Endothelial cell of umbilical vein (primary cell): Measurements from ENCODE around the gene MLF2. TPM values are rescaled to one million over a fixed set of nuclear protein-coding genes. Genes with fewer than 3 reads are reported as not detected.

Experiments used
- BruUV-seq: library from RNA; stranded (reverse); fragments of 400-500 nt; replicated peaks from 2 replicates; lab custom pipeline; 2021; lab: Mats Ljungman, UMichigan
- CTCF ChIA-PET: fragments of 300-600, 350-600 bp; sonication (Branson Sonifier 250); formaldehyde crosslinking; loops from one replicate; lab custom pipeline; 2021; ENCODE audit warnings: antibody characterized with exemption, inconsistent platforms; lab: Charles Lee
- POLR2A ChIA-PET: fragments of 300-600, 350-600 bp; sonication (Branson Sonifier 250); formaldehyde crosslinking; loops from one replicate; lab custom pipeline; 2021; ENCODE audit warnings: antibody characterized with exemption, inconsistent platforms; lab: Charles Lee
- DNase-seq: peaks from one replicate; pipeline ENCODE4 v3.0.0-alpha.2; 2011; ENCODE audit warnings: low read depth, low spot score
- FAIRE-seq: peaks from 2 replicates; lab custom pipeline; 2011; peaks lifted over from hg19 to GRCh38; lab: Jason Lieb, UNC
- H2AFZ ChIP-seq: 2 replicates; pipeline ENCODE4 v1.6.0; 2012; ENCODE audit warnings: low read depth, low read length, control low read depth, inconsistent platforms
- H3K27ac ChIP-seq: 2 replicates; pipeline ENCODE4 v1.5.1; 2011; ENCODE audit warnings: low read depth, mild to moderate bottlenecking, control low read depth, low read length, moderate library complexity; ENCODE audit not compliant: insufficient read depth
- H3K27me3 ChIP-seq, 2 experiments: 2 replicates each; pipeline versions ENCODE4 v1.6.0 to v1.6.1; 2011; ENCODE audit warnings: low read length in 2 of 2, mixed read lengths in 1 of 2; ENCODE audit not compliant: control insufficient read depth in 2 of 2, insufficient read depth in 2 of 2
- H3K36me3 ChIP-seq, 2 experiments: 2 replicates in 1 of 2; 3 replicates in 1 of 2; pipeline ENCODE4 v1.5.1; 2011; ENCODE audit warnings: low read length in 2 of 2, mild to moderate bottlenecking in 1 of 2, moderate library complexity in 1 of 2; ENCODE audit not compliant: control insufficient read depth in 2 of 2, insufficient read depth in 2 of 2; ENCODE audit errors: extremely low read depth in 1 of 2
- H3K4me1 ChIP-seq: 3 replicates; pipeline ENCODE4 v1.5.1; 2011; ENCODE audit warnings: mild to moderate bottlenecking, low read length; ENCODE audit not compliant: control insufficient read depth, insufficient read depth; ENCODE audit errors: extremely low read depth
- H3K4me2 ChIP-seq: 2 replicates; pipeline ENCODE4 v1.6.1; 2011; ENCODE audit warnings: low read length, control low read depth, mixed read lengths; ENCODE audit not compliant: insufficient read depth
- H3K4me3 ChIP-seq, 3 experiments: fragments of 200-600 bp in 1 of 3; sonication (generic), shearing (Covaris generic) in 1 of 3; replicated peaks in 1 of 3; 2 replicates each; pipeline ENCODE4 v1.5.1; 2011 to 2016; ENCODE audit warnings: control low read depth in 3 of 3, low read length in 3 of 3, mild to moderate bottlenecking in 2 of 3, inconsistent platforms in 1 of 3, low read depth in 1 of 3, moderate library complexity in 1 of 3; ENCODE audit not compliant: insufficient read depth in 1 of 3
- H3K79me2 ChIP-seq: 2 replicates; pipeline ENCODE4 v1.6.0; 2012; ENCODE audit warnings: low read length, inconsistent platforms; ENCODE audit not compliant: control insufficient read depth, insufficient read depth
- H3K9ac ChIP-seq: replicated peaks from 2 replicates; pipeline ENCODE3; 2011; ENCODE audit warnings: low read length, control low read depth; ENCODE audit not compliant: insufficient read depth; ENCODE audit errors: extremely low read depth
- H3K9me1 ChIP-seq: replicated peaks from 3 replicates; pipeline ENCODE4 v1.6.0; 2011; ENCODE audit warnings: mild to moderate bottlenecking, low read length; ENCODE audit not compliant: control insufficient read depth, insufficient read depth; ENCODE audit errors: extremely low read depth
- H3K9me3 ChIP-seq: replicated peaks from 2 replicates; pipeline ENCODE4 v1.5.1; 2012; ENCODE audit warnings: low read length, inconsistent platforms; ENCODE audit not compliant: control insufficient read depth, insufficient read depth
- H4K20me1 ChIP-seq: replicated peaks from 2 replicates; pipeline ENCODE3; 2011; ENCODE audit warnings: mild to moderate bottlenecking, low read length; ENCODE audit not compliant: control insufficient read depth, insufficient read depth; ENCODE audit errors: extremely low read depth
- FOS ChIP-seq: IDR thresholded peaks from 2 replicates; pipeline ENCODE4 v1.6.1; 2011; ENCODE audit warnings: mild to moderate bottlenecking, low read length, moderate library complexity, borderline replicate concordance; ENCODE audit not compliant: insufficient read depth
- GATA2 ChIP-seq: IDR thresholded peaks from 2 replicates; pipeline ENCODE4 v1.7.0; 2011; ENCODE audit warnings: low read depth, mild to moderate bottlenecking, moderate library complexity, mixed read lengths, low read length; ENCODE audit not compliant: insufficient read length, insufficient read depth
- MYC ChIP-seq: IDR thresholded peaks from one replicate; pipeline ENCODE4 v1.6.1; 2011; ENCODE audit warnings: mild to moderate bottlenecking, low read depth, low read length
- POLR2A ChIP-seq: IDR thresholded peaks from 2 replicates; pipeline ENCODE4 v1.6.1; 2012; ENCODE audit warnings: low read depth, mild to moderate bottlenecking, control low read depth, low read length
- POLR2AphosphoS5 ChIP-seq: IDR thresholded peaks from 2 replicates; pipeline ENCODE4 v1.6.1; 2012; ENCODE audit warnings: low read depth, mild to moderate bottlenecking, control low read depth, low read length, moderate library complexity; ENCODE audit not compliant: insufficient read depth
- dilution Hi-C: fragments of 300-500 bp; cut with MboI; formaldehyde crosslinking; loops from one replicate; pipeline ENCODE4 v1.15.0; 2019; ENCODE audit warnings: low sequenced_read_pairs; ENCODE audit not compliant: extremely low pct_ligation_motif_present
- intact Hi-C: fragments of 100-400 bp; cut with micrococcal nuclease; formaldehyde crosslinking; loops from one replicate; pipeline ENCODE4 v1.10.0; 2022
- polyA plus RNA-seq, 4 experiments: library from polyadenylated mRNA; depleted of rRNA in 3 of 4; stranded (reverse) in 3 of 4; unstranded in 1 of 4; fragments of >200 nt; gene quantifications; 2 replicates each; pipeline versions ENCODE4 v1.2.1 to v1.2.3, GENCODE V29; 2011 to 2012; ENCODE audit warnings: missing spikeins in 1 of 4
- small RNA-seq: library from RNA; depleted of rRNA; stranded (forward); fragments of <200 nt; gene quantifications from one replicate; pipeline ENCODE3, GENCODE V24; 2012; ENCODE audit warnings: low replicate concordance, low read depth; ENCODE audit not compliant: insufficient read depth, insufficient read length
- total RNA-seq: library from RNA; stranded (reverse); gene quantifications from 2 replicates; pipeline ENCODE4 v1.2.3, GENCODE V29; 2021
- TF ChIP-seq, protein P1 (sequence below): IDR thresholded peaks from 2 replicates; pipeline ENCODE4 v1.6.1; 2011; ENCODE audit not compliant: insufficient read depth, insufficient read length

Gene MLF2
- total and polyA plus RNA-seq, 2 donors (not counting 3 experiments of a cell fraction or from before 2014, with no cell fraction given) = 147 to 306 TPM

DNA sequence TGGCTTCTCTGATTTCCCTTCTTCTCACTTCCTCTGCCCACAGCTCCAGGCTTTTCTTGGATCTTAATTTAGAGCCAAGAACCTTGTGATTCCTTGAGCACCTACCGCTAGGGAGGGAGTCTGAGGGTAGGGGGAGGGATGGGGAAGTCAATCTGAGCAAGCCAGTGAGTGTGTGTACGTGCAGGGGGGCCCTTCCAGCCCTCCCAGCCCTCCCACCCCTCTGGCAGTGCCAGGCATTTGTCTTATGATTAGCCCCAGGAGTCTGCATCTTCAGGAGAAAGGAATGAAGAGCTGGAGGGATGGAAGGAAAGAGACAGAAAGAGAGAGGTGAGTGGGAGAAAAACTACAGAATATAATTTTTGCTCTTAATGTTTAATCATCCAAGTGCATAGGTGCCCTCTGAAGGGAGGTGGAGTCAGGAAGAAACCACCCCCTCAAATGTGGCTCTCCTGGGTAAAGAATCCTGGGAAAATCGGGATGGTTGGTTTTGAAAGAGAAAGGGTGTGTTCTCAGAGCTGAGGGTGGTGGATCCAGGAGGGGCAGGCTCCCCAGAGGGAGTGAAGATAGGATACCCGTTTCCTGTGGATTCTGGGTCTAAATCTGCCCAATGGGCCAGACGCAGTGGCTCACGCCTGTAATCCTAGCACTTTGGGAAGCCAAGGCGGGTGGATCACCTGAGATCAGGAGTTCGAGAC is 54.4 kb downstream of the MLF2 start:
- CTCF ChIA-PET = interaction anchor here (0.9 to 4.8 kb wide), 16 partner anchors 9 to 146 kb away, joined by 3 to 63 read pairs (median 6); partner anchors contain the start of genes COPS7A and ZNF384
- Histone ChIP-seq H3K27me3 (peaks cover 30 to 43% of the 10 kb centered on the region in 2 experiments), H3K36me3 (no peaks in the 10 kb centered on the region), H3K4me3 (no peak overlapping the region), H3K4me1 (peaks cover 4% of the 10 kb centered on the region), H3K79me2 (no peaks in the 10 kb centered on the region), H3K9me1 (no peaks in the 10 kb centered on the region), H3K27ac (no peak overlapping the region), H2AFZ (no peak overlapping the region), H3K9me3 (no peaks in the 10 kb centered on the region), H3K4me2 (no peak overlapping the region), H3K9ac (no peak overlapping the region), H4K20me1 (no peaks in the 10 kb centered on the region)
- TF ChIP-seq, protein P1, sequence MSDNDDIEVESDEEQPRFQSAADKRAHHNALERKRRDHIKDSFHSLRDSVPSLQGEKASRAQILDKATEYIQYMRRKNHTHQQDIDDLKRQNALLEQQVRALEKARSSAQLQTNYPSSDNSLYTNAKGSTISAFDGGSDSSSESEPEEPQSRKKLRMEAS = no peak
- TF ChIP-seq POLR2AphosphoS5 (no peak), FOS (no peak), POLR2A (no peak), MYC (no peak), GATA2 (no peak)
- BruUV-seq = no TSS peak
- DNase-seq (no peak), FAIRE-seq (no peak)
- intact Hi-C loops (loop anchor here (1.0 to 5.0 kb wide), 4 partner anchors 9 to 146 kb away; partner anchors contain the start of gene ZNF384), dilution Hi-C loops (no loop called here)
- POLR2A ChIA-PET = no interaction called here

Small RNA genes within 50 kb of the gene (small RNA-seq; reads per million reads assigned to genes)
- gene RNU6-781P = not detected

Other genes starting within 250 kb of the MLF2 start
- gene GAPDH, start 218.6 kb downstream of the MLF2 start, total RNA-seq = 4,245 and 4,648 TPM in 2 replicates
- 8,748 and 10,370 TPM in 2 replicates for gene GAPDH, start 218.6 kb downstream of the MLF2 start, polyA plus RNA-seq
- gene IFFO1, start 197.1 kb downstream of the MLF2 start, total RNA-seq = 26.4 and 27.7 TPM in 2 replicates
- 41.0 and 41.2 TPM in 2 replicates for gene IFFO1, start 197.1 kb downstream of the MLF2 start, polyA plus RNA-seq
- 58.5 and 63.6 TPM in 2 replicates for gene NOP2, start 184.8 kb downstream of the MLF2 start, total RNA-seq
- gene NOP2, start 184.8 kb downstream of the MLF2 start, polyA plus RNA-seq = 17.8 and 26.3 TPM in 2 replicates
- 192 and 216 TPM in 2 replicates for gene CHD4, start 145.8 kb downstream of the MLF2 start, total RNA-seq
- 119 and 127 TPM in 2 replicates for gene CHD4, start 145.8 kb downstream of the MLF2 start, polyA plus RNA-seq
- gene LPAR5, start 117.2 kb downstream of the MLF2 start, total RNA-seq = not detected in 2 replicates
- 0.23 and 0.41 TPM in 2 replicates for gene LPAR5, start 117.2 kb downstream of the MLF2 start, polyA plus RNA-seq
- 0.97 and 1.3 TPM in 2 replicates for gene ACRBP, start 105.7 kb downstream of the MLF2 start, total RNA-seq
- 5.5 and 5.7 TPM in 2 replicates for gene ACRBP, start 105.7 kb downstream of the MLF2 start, polyA plus RNA-seq
- 26.3 and 34.7 TPM in 2 replicates for gene ING4, start 90.0 kb downstream of the MLF2 start, total RNA-seq
- gene ING4, start 90.0 kb downstream of the MLF2 start, polyA plus RNA-seq = 49.6 and 52.0 TPM in 2 replicates
- gene ZNF384, start 63.8 kb downstream of the MLF2 start, total RNA-seq = 52.8 and 58.5 TPM in 2 replicates
- 58.3 and 67.5 TPM in 2 replicates for gene ZNF384, start 63.8 kb downstream of the MLF2 start, polyA plus RNA-seq
- 0.14 and 0.55 TPM in 2 replicates for gene PIANP, start 52.3 kb downstream of the MLF2 start, total RNA-seq
- 0.08 and 0.10 TPM in 2 replicates for gene PIANP, start 52.3 kb downstream of the MLF2 start, polyA plus RNA-seq
- 36.5 and 41.1 TPM in 2 replicates for gene COPS7A, start 29.1 kb downstream of the MLF2 start, total RNA-seq
- 104 and 112 TPM in 2 replicates for gene COPS7A, start 29.1 kb downstream of the MLF2 start, polyA plus RNA-seq
- gene PTMS, start 13.2 kb upstream of the MLF2 start, total RNA-seq = 518 and 555 TPM in 2 replicates
- 661 and 787 TPM in 2 replicates for gene PTMS, start 13.2 kb upstream of the MLF2 start, polyA plus RNA-seq
- 3.8 and 4.1 TPM in 2 replicates for gene LAG3, start 19.4 kb upstream of the MLF2 start, total RNA-seq
- gene LAG3, start 19.4 kb upstream of the MLF2 start, polyA plus RNA-seq = 1.3 and 1.8 TPM in 2 replicates
- not detected in 2 replicates for gene CD4, start 36.4 kb upstream of the MLF2 start, total RNA-seq
- gene CD4, start 36.4 kb upstream of the MLF2 start, polyA plus RNA-seq = not detected in 2 replicates
- gene GPR162, start 68.7 kb upstream of the MLF2 start, total RNA-seq = 8.1 and 13.7 TPM in 2 replicates
- 9.0 and 9.7 TPM in 2 replicates for gene GPR162, start 68.7 kb upstream of the MLF2 start, polyA plus RNA-seq
- 76.5 and 92.6 TPM in 2 replicates for gene P3H3, start 75.3 kb upstream of the MLF2 start, total RNA-seq
- gene P3H3, start 75.3 kb upstream of the MLF2 start, polyA plus RNA-seq = 70.2 and 75.9 TPM in 2 replicates
- 9.4 and 14.6 TPM in 2 replicates for gene GNB3, start 87.8 kb upstream of the MLF2 start, total RNA-seq
- 12.0 and 12.6 TPM in 2 replicates for gene GNB3, start 87.8 kb upstream of the MLF2 start, polyA plus RNA-seq
- gene CDCA3, start 98.1 kb upstream of the MLF2 start, total RNA-seq = 44.3 and 44.8 TPM in 2 replicates
- 53.5 and 67.2 TPM in 2 replicates for gene CDCA3, start 98.1 kb upstream of the MLF2 start, polyA plus RNA-seq
- 126 and 135 TPM in 2 replicates for gene USP5, start 99.0 kb upstream of the MLF2 start, total RNA-seq
- 68.9 and 69.4 TPM in 2 replicates for gene USP5, start 99.0 kb upstream of the MLF2 start, polyA plus RNA-seq
- 643 and 676 TPM in 2 replicates for gene TPI1, start 114.4 kb upstream of the MLF2 start, total RNA-seq
- 1,816 and 2,057 TPM in 2 replicates for gene TPI1, start 114.4 kb upstream of the MLF2 start, polyA plus RNA-seq
- 3.9 and 6.9 TPM in 2 replicates for gene SPSB2, start 120.2 kb upstream of the MLF2 start, total RNA-seq
- 3.8 and 5.6 TPM in 2 replicates for gene SPSB2, start 120.2 kb upstream of the MLF2 start, polyA plus RNA-seq
- gene LRRC23, start 151.7 kb upstream of the MLF2 start, total RNA-seq = 2.7 and 3.5 TPM in 2 replicates
- 2.8 and 3.1 TPM in 2 replicates for gene LRRC23, start 151.7 kb upstream of the MLF2 start, polyA plus RNA-seq
- gene ENO2, start 161.4 kb upstream of the MLF2 start, total RNA-seq = 13.8 and 18.6 TPM in 2 replicates
- gene ENO2, start 161.4 kb upstream of the MLF2 start, polyA plus RNA-seq = 9.1 and 11.4 TPM in 2 replicates
- 117 and 122 TPM in 2 replicates for gene ATN1, start 174.8 kb upstream of the MLF2 start, total RNA-seq
- gene ATN1, start 174.8 kb upstream of the MLF2 start, polyA plus RNA-seq = 46.4 and 47.1 TPM in 2 replicates
- not detected in 2 replicates for gene RNU7-1, start 190.7 kb upstream of the MLF2 start, total RNA-seq
- gene RNU7-1, start 190.7 kb upstream of the MLF2 start, polyA plus RNA-seq = not detected in 2 replicates
- 153 and 167 TPM in 2 replicates for gene C12orf57, start 190.9 kb upstream of the MLF2 start, total RNA-seq
- gene C12orf57, start 190.9 kb upstream of the MLF2 start, polyA plus RNA-seq = 729 and 802 TPM in 2 replicates
- 1.6 and 1.8 TPM in 2 replicates for gene PTPN6, start 198.2 kb upstream of the MLF2 start, total RNA-seq
- 0.25 and 0.38 TPM in 2 replicates for gene PTPN6, start 198.2 kb upstream of the MLF2 start, polyA plus RNA-seq
- gene PHB2, start 217.5 kb upstream of the MLF2 start, total RNA-seq = 231 and 244 TPM in 2 replicates
- 390 and 409 TPM in 2 replicates for gene PHB2, start 217.5 kb upstream of the MLF2 start, polyA plus RNA-seq
- gene EMG1, start 217.8 kb upstream of the MLF2 start, total RNA-seq = 54.7 and 56.6 TPM in 2 replicates
- gene EMG1, start 217.8 kb upstream of the MLF2 start, polyA plus RNA-seq = 32.7 and 57.7 TPM in 2 replicates